ENCODE results near the gene HRCT1.
A peak's percentile ranks its signal among the peaks of the same experiment; 100 is the strongest.
"Not testable (repeated sequence)": the region's sequence is repeated elsewhere in the genome, so short reads cannot be mapped to it uniquely, and the experiment has no call there.

HRCT1 gene

DNA sequence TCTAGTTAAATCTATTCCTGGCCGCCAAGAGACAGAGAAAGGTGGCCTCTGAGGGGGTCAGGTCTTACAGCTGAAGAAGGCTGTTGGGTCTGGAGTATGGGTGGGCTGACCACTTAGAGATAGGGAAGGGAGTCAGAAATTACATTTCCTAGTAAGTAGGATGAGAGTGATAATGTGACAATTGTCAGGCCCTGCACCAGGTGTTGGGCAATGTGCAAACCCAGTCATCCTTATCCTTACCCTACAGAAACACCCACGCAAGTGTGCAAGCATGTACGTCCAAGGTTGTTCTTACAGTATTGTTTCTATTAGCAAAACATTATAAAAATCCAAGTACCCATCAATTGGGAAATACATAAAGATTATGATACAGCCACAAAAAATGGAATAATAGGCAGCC lies 12.8 kb downstream of the HRCT1 start:
- DNase-seq (ENCODE audit: low read depth): no peak

DNA sequence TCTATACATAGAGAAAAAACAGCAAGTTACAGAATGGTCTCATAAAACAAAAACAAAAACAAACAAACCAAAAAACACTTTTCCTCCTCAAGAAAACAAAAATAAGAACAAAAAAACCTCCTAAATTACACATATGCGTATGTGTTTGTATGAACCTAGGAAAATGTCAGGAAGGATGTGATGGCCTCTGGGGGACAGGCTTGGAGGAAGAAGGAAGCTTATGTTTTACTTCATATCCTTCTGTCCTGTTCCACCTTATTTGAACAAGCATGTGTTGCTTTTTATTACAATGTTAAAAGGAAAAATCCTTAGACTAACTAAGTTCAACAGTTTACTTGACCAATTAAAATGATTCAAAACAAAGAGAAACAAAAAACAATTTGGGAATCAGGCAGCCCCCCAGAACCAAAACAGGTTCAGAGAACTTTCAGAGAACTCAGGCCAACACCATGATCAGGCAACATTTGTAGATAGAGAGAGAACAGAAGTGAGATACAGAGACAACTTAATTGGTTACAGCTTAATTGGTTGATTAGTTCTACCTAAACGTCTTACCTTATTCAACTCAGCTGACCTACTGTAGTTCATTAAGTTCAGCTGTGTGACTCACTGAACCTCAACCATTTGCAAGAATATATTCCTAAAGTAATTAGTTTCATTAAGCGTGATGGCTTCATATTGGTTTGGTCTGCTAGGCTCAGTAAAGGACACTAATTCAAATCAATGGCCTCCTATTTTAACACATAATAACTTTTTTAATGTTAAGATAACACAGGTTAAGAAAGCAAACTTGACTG lies 13.4 kb downstream of the HRCT1 start:
- no peak for DNase-seq (ENCODE audit: low read depth)

DNA sequence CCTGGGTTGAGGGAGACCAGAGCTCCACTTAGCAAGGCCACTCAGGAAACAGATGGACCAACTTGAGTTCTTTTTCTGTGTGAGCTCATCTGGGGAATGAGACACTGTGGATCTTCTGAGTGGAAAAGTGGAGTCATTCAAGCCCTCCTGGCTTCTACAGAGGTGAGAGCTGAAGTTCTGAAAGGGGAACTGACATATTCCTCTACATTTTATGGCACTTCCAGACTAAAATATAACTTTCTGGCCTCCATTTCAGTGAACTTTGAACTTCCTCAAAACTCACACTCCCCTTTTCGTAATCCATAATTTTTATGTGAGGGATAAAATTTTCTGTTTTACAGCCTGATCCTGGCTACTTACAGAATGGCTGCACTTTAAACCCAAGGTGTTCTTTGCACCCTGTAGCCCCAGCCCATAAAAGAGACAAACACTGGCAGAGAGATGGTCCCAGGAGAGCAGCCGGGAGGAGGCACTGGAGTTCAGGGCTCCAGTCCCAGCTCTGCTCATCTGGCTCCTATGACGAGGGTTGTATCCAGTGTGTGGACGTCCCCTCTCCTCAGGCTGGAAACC lies 14.1 kb downstream of the HRCT1 start:
- no peak for DNase-seq (ENCODE audit: low read depth)

DNA sequence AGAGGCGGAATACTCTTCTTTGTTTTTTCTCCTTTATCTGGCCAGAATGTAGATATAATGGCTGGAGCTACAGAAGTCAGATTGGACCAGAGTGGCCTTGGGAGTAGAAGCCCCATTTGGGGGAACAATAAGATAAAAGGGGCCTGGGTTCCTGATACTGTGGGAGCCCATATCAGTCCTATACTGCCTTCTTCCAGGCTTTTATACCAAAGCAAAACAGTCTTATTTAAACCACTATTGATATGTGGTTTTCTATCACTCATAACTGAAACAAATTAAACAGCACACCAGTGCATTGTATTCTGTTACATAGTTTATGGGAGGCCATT lies 17.6 kb downstream of the HRCT1 start:
- DNase-seq (ENCODE audit: low read depth): no peak

DNA sequence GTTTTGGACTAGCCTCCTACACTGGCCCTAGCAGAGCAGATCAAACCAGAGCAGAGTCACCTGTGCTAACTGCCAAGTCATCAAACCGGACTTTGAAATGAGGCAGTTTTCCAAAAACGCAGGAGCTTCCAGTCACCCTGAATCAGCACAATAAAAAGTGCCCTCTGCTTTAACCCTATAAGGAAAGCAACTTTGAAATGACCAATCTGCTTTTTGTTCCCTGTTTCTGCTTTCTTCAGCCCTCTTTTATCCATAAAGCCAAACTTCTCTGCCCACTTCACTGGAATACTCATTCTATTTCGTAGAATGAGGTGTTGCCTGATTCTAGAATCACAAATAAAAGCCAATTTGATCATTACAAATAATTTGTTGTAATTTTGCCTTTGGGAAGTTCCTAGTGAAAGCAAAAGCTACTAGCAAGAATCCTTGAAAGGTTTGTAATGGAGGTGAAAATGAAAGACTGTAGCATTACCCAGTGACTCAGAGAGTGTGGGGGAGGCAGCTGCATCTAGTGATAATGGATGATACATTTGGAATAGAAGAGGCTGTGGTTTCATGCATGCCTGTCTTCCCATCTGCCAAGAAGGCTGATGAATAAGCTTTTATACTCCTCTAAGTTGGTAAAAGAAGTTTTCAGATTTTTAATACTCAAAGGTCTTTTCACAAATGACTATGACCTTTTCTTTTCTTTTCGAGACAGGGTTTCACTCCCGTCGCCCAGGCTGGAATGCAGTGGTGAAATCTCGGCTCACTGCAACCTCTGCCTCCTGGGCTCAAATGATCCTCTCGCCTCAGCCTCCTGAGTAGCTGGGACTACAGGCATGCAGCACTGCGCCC lies 18.1 kb downstream of the HRCT1 start:
- no peak for DNase-seq (ENCODE audit: low read depth)

DNA sequence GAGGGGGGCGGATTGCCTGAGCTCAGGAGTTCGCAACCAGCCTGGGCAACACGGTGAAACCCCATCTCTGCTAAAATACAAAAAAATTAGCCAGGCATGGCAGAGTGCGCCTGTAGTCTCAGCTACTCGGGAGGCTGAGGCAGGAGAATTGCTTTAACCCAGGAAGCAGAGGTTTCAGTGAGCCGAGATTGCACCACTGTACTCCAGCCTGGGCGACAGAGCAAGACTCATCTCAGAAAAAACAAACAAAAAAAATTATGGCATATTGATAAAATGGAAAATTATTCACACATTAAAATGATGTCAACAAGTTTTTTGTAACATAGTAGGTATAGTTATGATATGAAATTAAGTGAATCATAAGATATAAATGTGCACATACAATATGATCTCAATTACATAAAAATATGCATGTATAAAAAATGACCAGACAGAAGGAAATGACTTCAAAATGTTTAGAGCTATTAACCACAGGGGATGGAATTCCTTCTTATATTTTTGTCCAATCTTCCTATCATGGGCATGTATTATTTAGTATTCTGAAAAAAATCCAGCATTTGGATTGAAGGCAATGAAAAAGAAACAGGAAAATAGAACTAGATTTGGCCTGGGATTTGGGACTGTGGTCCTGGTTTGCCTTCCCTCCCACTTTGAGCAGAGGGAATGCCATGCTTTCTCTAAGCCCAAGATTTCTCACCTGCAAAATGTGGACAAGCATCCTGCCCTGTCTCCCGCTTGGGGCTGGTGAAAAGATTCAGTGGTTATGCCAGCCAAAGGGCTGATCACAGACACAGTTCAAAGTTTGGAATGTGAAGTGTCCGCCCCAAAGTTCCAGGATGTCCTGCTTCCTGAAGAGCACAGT lies 22.8 kb downstream of the HRCT1 start:
- DNase-seq (ENCODE audit: low read depth): no peak

DNA sequence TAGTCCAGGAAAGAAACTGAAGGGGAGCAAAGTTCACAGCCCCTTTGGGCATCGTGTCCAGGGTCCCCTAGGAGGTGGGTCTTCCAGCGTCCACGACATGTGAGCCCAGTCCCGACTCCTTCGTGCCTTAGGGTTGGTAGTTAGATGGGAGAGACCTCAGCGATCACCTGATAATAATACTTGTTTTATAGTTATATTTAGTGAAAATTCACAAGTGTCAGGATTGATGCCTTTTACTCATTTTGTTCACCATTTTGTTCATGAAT lies 23.4 kb downstream of the HRCT1 start:
- DNase-seq (ENCODE audit: low read depth): no peak

DNA sequence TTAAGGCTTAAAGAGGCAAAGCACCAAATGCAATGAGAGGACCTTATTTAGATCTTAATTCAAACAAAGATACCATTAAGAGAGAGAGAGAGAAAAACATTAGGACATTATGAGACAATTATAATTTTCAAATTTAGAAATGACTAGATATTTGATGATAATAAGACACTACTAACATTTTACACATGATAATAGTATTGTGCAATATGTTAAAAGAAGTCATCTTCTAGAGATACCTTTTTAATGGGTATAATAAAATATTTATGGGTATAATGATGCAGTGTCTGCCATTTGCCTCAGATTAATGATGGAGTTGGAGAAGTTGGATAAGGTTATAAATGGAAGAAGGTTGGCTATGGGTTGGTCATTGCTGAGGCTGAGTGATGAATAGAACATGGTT lies 24.5 kb downstream of the HRCT1 start:
- DNase-seq (ENCODE audit: low read depth): no peak

DNA sequence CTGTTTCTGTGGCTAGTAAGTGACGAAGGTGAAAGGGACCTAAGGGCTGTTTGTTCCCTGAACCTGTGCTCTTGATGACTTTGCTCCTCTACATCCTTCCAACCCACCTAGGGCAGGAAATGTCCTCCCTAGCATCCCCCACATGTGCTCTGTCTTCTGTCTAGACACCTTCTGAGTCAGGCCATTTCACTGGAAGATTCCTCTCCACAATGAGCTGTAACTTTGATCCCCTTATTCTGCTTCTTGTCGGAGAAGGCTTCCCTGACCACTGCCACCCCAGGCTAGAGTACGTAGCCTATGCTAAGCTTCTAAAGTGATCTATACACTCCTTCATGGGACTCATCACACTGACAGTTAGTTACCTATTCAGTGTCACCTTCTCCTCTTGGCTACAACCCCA lies 25.0 kb downstream of the HRCT1 start:
- no peak for DNase-seq (ENCODE audit: low read depth)

DNA sequence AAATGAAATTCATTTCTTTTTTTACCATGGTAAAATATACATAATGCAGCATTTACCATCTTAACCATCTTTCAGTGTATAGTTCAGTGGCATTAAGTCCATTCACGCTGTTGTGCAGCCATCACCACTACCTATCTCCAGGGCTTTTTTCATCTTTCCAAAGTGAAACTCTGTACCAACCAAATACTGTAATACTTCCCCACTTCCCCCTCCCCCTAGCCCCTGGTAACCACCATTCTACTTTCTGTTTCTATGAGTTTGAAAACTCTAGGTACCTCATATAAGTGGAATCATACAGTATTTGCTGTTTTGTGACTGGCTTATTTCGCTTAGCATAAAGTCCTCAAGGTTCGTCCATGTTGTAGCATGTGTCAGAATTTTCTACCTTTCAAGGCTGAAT lies 26.7 kb downstream of the HRCT1 start:
- no peak for DNase-seq (ENCODE audit: low read depth)

DNA sequence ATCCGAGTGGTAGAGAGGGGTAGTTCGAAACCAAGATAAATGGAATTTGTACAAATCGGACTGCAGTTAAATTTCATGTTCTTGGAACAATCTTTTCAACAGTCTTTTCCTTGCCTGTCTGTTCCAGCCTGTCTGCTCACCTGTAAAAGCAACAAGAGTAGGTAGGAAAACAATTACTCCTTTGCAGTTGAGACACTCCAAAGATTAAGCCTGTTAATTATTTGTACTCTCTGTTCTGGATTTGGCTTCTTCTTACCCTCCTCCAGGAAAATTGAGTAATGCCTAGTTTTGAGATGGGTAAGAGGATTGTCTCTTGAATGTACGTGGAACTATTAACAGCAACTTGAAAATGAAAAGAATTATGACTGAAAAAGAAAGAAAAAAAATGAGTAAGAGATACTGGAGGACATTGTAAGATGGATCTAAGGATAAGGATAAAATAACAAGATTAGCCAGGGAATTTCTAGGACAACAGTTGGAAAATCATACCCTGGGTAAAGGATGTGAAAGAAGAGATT lies 27.6 kb downstream of the HRCT1 start:
- no peak for DNase-seq (ENCODE audit: low read depth)

DNA sequence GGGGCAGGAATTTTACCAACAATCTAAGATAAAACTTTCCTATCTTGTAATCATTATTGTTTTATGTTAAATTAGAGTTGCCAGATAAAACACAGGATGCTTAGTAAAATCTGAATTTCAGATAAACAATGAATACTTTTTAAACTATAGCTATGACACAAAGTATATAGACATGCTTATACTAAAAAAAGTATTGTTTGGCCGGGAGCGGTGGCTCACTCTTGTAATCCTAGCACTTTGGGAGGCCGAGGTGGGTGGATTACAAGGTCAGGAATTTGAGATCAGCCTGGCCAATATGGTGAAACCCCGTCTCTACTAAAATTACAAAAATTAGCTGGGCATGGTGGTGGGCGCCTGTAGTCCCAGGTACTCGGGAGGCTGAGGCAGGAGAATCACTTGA lies 28.1 kb downstream of the HRCT1 start:
- not testable (repeated sequence) for DNase-seq (ENCODE audit: low read depth)

DNA sequence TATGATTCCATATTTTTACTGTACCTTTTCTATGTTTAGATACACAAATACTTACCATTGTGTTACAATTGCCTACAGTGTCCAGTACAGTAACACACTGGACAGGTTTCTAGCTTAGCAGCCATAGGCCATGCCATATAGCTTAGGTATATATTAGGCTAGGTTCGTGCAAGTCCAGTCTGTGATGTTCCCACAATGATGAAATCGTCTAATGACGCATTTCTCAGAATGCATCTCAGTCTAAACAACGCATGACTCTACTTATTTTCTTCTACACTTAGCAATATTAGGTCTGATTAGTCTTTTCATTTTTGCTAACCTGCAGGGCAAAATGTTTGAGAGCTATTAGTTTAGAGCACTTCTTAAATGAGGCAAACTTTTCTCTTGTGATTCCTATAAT lies 29.3 kb downstream of the HRCT1 start:
- DNase-seq (ENCODE audit: low read depth): no peak

DNA sequence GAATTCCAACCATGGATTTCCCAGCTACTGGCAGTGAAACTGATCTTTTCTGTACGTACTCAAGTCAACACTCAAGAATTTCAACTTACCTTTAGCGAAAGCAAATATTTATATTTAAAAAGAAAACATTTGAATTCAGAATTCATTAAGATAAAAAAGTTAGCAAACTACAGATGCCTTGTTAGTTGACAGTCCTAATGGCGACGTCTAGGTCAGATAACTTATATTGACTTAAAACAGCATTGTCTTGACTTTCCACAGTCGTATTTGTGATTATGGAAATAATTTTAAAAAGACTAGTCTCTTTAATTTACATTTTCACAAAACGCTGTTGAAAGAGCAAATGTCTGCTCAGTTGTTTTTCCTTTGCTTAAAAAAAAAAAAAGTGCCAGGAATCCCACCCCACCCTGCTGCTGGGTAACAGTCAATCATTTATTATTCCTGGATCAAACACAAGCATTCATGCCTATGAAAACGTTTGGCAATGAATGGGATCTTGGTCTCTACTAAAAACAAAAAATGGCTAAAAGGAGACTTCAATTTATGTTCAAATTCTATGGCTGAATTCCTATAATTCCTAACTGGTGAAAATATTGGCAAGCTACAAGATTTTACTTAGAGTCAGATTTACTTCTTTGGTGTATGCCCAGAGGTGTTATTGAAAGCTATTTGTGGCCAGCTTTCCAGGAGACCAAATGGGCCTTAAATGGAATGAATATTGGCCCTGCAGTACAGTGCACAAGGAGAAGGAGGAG lies 29.9 kb downstream of the HRCT1 start:
- no peak for DNase-seq (ENCODE audit: low read depth)

DNA sequence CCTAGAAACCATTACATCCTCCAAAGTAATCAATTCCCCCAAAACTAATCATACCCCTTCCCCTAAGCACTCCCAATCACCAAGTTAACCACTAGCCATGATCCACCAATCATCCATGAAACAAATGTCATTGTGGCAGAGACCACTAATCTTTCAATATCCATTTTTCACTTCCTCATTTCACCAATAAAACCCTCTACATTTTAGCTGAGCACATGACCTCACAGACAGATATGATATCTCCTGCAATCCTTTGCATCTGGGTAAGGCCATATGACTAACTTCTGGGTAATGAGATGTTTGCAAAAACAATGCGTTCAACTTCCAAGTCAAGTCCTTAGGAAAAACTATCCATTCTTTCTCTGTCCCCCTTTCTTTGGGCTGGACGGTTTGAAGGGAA lies 31.2 kb downstream of the HRCT1 start:
- DNase-seq (ENCODE audit: low read depth): no peak

DNA sequence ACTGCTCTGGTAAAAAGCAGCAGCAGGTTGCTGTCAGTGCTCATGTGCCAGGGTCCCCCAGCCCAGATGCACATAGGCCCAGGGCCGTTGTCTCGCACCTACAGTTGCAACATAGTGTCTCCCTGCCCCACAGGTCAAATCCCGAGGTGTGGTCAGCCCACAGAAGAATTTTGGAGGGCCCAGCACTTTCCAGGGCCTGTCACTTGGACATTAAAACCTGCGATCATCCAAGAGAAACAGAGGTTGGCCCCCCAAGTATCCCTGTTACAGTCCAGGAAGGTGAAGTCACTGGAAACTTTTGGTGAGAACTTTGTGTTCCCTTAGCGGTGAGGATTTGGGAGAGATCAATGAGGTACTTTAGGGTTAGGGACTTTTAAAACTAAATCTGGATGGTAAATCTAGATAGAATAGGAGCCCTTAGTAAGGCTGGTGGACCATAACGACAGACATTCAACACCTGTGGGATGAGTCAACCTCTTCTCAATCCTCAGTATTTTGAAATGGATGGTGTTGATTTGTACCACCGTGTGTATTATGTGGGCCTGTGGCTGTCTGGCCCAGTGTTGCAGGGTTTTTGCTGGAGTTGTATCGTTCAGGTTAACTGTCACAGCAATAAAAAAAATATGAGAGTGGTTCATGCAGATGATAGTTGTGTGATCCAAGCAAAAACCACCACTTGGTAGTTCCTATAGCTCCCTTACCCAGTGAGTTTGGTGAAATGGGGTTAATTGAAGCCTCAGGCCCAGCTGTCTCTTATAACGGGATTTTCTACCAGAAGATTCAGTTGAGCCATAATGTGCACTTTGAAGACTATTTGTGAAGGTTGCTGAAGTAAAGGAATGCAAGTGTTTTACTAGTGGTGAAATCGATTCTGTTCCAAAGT lies 32.7 kb downstream of the HRCT1 start:
- DNase-seq (ENCODE audit: low read depth): no peak

DNA sequence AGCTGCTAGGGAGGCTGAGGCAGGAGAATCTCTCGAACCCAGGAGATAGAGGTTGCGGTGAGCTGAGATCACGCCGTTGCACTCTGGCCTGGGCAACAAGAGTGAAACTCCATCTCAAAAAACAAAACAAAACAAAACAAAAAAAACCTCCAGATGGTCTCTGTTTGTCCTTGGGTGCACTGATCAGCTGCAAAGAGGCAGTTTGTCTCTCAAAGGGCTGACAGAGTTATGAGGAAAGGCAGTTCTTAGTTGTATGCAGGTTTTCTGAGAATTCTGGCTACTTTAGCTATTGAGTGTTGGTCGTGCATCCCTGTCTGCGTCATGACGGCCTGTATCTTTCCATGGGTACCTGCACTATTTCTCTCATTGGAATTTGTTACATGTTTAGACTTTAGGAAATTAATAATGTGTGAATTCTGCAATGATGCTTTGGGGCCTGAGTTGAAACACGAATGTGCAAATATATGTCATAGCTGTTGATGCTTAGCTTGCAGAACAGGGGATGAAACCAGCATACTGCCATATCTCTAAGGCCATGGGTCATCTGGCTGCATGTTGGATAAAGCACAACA lies 33.8 kb downstream of the HRCT1 start:
- no peak for DNase-seq (ENCODE audit: low read depth)

DNA sequence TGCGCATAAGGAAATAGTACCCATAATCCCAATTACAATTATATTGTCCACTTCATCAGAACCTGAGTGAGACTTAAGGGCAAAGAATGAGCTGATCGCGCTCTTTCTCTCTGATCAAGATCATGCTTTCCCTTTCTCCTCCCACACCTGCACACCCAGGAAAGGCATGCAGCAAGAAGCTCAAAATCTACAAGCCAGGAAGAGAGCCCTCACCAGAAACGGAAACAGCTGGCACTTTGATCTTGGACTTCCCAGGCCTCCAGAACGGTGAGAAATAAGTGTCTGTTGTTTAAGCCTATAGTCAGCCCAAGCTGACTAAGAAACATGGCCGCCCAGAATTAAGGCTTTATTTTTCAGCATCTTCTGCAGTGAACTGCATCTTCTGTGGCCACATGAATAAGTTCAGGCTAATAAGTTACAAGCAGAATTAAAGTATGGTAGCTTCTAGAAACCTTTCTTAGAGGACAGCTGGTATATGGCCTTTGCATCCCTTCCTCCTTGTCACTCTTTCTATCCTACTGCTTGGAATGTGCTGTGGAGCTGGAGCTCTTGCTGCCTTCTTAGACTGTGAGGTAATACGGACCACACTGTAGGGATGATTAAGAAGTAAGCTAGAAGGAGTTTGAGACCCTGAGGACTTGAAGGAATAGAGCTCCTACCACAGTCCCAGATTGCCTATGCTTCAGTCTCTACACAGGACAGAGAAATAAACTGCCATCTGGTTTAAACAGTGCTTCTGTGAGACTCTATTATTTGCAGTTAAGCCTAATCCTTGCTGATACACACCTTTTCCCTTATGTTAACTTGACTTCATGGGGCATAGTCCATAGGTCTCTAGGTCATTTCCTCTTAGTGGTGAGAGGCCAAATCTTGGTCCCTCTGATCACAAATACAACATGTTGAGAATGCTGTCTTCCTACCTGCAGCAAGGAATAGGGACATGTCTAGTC lies 34.7 kb downstream of the HRCT1 start:
- DNase-seq (ENCODE audit: low read depth): peak; percentile 20

DNA sequence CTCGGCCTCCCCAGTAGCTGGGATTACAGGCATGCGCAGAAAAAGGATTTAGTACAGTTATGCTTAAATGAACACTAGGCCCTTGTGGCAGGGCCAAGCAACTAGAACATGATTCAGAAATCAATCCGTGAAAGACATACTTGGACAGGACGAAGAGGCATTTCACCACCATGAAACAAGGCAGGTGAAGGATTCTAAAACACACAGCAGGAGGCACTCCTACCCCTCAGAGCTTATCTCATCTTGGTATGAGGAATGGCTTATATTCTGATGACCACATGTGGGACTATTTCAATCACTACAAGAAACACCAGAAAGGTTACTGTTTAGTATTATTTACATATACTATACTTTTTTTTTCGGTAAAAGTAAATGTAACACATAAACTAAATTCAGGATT lies 36.3 kb downstream of the HRCT1 start:
- no peak for DNase-seq (ENCODE audit: low read depth)
